Natural killer cell (primary cell): ENCODE measurements around the gene FZR1. TPM values are rescaled to one million over a fixed set of nuclear protein-coding genes. Genes with fewer than 3 reads are reported as not detected.

Experiments used
- ATAC-seq, 3 donors: fragments of 150-1000 bp in 2 of 3; fragments of 200-7000 bp in 1 of 3; cut with Tn5 transposase; 1 replicate in 1 of 3; 2 replicates in 2 of 3; pipeline ENCODE4 v1.10.0; 2021; ENCODE audit warnings: mild to moderate bottlenecking in 2 of 3, moderate library complexity in 2 of 3
- DNase-seq, 2 donors: peaks; one replicate each; pipeline versions ENCODE4 v3.0.0 to v3.0.0-alpha.2; 2013 to 2021; ENCODE audit warnings: mixed read lengths in 1 of 2
- H3K27ac ChIP-seq: one replicate; pipeline ENCODE4 v1.5.1; 2013; ENCODE audit warnings: mild to moderate bottlenecking, low read length
- H3K27me3 ChIP-seq: one replicate; pipeline ENCODE4 v1.6.1; 2013; ENCODE audit warnings: low read length; ENCODE audit not compliant: control insufficient read depth, insufficient read depth
- H3K36me3 ChIP-seq: one replicate; pipeline ENCODE4 v1.6.1; 2013; ENCODE audit warnings: low read length; ENCODE audit not compliant: control insufficient read depth, insufficient read depth
- H3K4me1 ChIP-seq: one replicate; pipeline ENCODE4 v1.6.1; 2013; ENCODE audit warnings: low read length; ENCODE audit not compliant: control insufficient read depth, insufficient read depth
- H3K4me3 ChIP-seq: one replicate; pipeline ENCODE4 v1.5.1; 2013; ENCODE audit warnings: low read length
- H3K9me3 ChIP-seq: one replicate; pipeline ENCODE4 v1.6.1; 2013; ENCODE audit warnings: low read length; ENCODE audit not compliant: control insufficient read depth, insufficient read depth
- H3K27ac Mint-ChIP-seq, 2 donors: one replicate each; pipeline ENCODE4 v1.8.0; 2022; ENCODE audit warnings: mild to moderate bottlenecking in 2 of 2, mixed read lengths in 2 of 2, moderate library complexity in 1 of 2
- H3K27me3 Mint-ChIP-seq, 2 donors: one replicate each; pipeline ENCODE4 v1.8.0; 2022; ENCODE audit warnings: low read depth in 2 of 2, mixed read lengths in 2 of 2
- H3K36me3 Mint-ChIP-seq: one replicate; pipeline ENCODE4 v1.8.0; 2022; ENCODE audit warnings: mixed read lengths
- H3K4me1 Mint-ChIP-seq, 2 donors: one replicate each; pipeline ENCODE4 v1.8.0; 2022; ENCODE audit warnings: mixed read lengths in 2 of 2
- H3K4me3 Mint-ChIP-seq: one replicate; pipeline ENCODE4 v1.8.0; 2022; ENCODE audit warnings: mild to moderate bottlenecking, moderate library complexity, mixed read lengths
- H3K9me3 Mint-ChIP-seq, 2 donors: one replicate each; pipeline ENCODE4 v1.8.0; 2022; ENCODE audit warnings: mixed read lengths in 2 of 2
- CTCF ChIP-seq: fragments of 200-600 bp; IDR thresholded peaks from one replicate; pipeline ENCODE4 v1.8.0; 2022; ENCODE audit warnings: antibody characterized with exemption
- WGBS: methylation state at CpG from one replicate; pipeline ENCODE4 v1.1.7; 2013; ENCODE audit warnings: missing lambda C conversion rate; ENCODE audit not compliant: insufficient coverage; 5-methylcytosine and 5-hydroxymethylcytosine counted together
- intact Hi-C: fragments of 100-400 bp; cut with micrococcal nuclease; formaldehyde crosslinking; loops from one replicate; pipeline ENCODE4 v1.14.2; 2022
- total RNA-seq, 4 donors: library from RNA; stranded (reverse); fragments of 120-200 nt in 1 of 4; gene quantifications; one replicate each; pipeline versions ENCODE4 v1.2.3 to v1.2.4, GENCODE V29; 2013 to 2022

The FZR1 gene
- total RNA-seq, 3 donors from 2014 or later (not counting 1 experiment from before 2014, with no cell fraction given) = 89.1 to 98.3 (median 91.4) TPM

- no peak overlapping the region for H3K4me3 ChIP-seq
- Mint-ChIP-seq H3K36me3 (no peaks in the 10 kb centered on the region), H3K9me3 (no peaks in the 10 kb centered on the region), H3K4me1 (peaks cover 0 to 14% of the 10 kb centered on the region in 2 donors), H3K4me3 (no peak overlapping the region), H3K27ac (peak overlapping the region; percentile 26 to 59), H3K27me3 (no peaks in the 10 kb centered on the region)
- WGBS = 76% methylated on average over 30 of the region's 30 CpGs
- H3K4me1 ChIP-seq = peaks cover 14% of the 10 kb centered on the region
- H3K36me3 ChIP-seq = peaks cover 25% of the 10 kb centered on the region
- no peaks in the 10 kb centered on the region for H3K27me3 ChIP-seq
- TF ChIP-seq CTCF = peak; percentile 91
- DNase-seq (peak; percentile 83 to 84), ATAC-seq (peak; percentile 77 to 93 (median 82))
- no peak overlapping the region for H3K27ac ChIP-seq
- intact Hi-C loops = loop anchor here (1.0 to 2.0 kb wide), 2 partner anchors 73 to 162 kb away; no protein-coding TSS in a partner anchor
- H3K9me3 ChIP-seq = no peaks in the 10 kb centered on the region
Observed at GRCh38 chr19:3544742-3545668, 38.9 kb downstream of the FZR1 start.

DNA sequence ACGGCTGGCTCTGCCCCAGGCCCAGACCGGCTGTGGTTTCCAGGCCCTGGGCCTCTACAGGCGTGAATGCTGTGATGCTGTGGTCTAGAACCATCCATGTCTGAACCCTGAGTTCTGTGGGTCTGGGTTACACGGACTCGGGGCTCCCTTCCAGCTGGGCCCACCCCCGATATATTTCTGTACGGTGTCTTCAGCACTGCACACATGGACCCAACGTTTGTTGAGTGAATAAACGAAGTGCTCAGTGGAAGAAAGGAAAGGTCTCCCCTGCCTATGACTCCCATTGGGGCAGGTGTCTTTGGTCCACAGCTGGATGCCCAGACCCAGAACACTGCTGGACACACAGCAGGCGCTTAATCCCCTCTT lies 39.5 kb downstream of the FZR1 start:
- no peak for DNase-seq
- no peak overlapping the region for H3K4me3 ChIP-seq
- H3K27me3 ChIP-seq = no peaks in the 10 kb centered on the region
- no peaks in the 10 kb centered on the region for H3K9me3 ChIP-seq
- Mint-ChIP-seq H3K27ac (peak overlapping the region; percentile 26 to 59), H3K36me3 (no peaks in the 10 kb centered on the region), H3K27me3 (no peaks in the 10 kb centered on the region), H3K9me3 (no peaks in the 10 kb centered on the region), H3K4me1 (peaks cover 0 to 14% of the 10 kb centered on the region in 2 donors), H3K4me3 (no peak overlapping the region)
- WGBS = 78% methylated on average over 10 of the region's 10 CpGs
- intact Hi-C loops = loop anchor here (1.0 to 2.0 kb wide), 2 partner anchors 73 to 161 kb away; no protein-coding TSS in a partner anchor
- ATAC-seq = no peak
- TF ChIP-seq CTCF = no peak
- H3K4me1 ChIP-seq = peaks cover 14% of the 10 kb centered on the region
- H3K36me3 ChIP-seq = peaks cover 25% of the 10 kb centered on the region
- H3K27ac ChIP-seq = no peak overlapping the region

- H3K36me3 ChIP-seq = peaks cover 27% of the 10 kb centered on the region
- ATAC-seq (no peak), DNase-seq (no peak)
- H3K4me1 ChIP-seq = peaks cover 14% of the 10 kb centered on the region
- Mint-ChIP-seq H3K9me3 (no peaks in the 10 kb centered on the region), H3K27me3 (no peaks in the 10 kb centered on the region), H3K4me3 (no peak overlapping the region), H3K36me3 (no peaks in the 10 kb centered on the region), H3K27ac (peak overlapping the region in 1 of 2 donors; percentile 59), H3K4me1 (peaks cover 0 to 14% of the 10 kb centered on the region in 2 donors)
- no peak for TF ChIP-seq CTCF
- no peaks in the 10 kb centered on the region for H3K27me3 ChIP-seq
- H3K9me3 ChIP-seq = no peaks in the 10 kb centered on the region
- intact Hi-C loops = no loop called here
- no peak overlapping the region for H3K4me3 ChIP-seq
- WGBS = 96% methylated on average over 23 of the region's 23 CpGs
- H3K27ac ChIP-seq = no peak overlapping the region
Observed at GRCh38 chr19:3546119-3546518, 40.0 kb downstream of the FZR1 start.
